ENCODE results near the gene RNF144A.

RNF144A gene

GRCh38 chr2:6982934-6983589, 65.8 kb downstream of the RNF144A start:
- no peak overlapping the region for H2AFZ ChIP-seq (ENCODE audit: insufficient read depth, low read length, poor library complexity)
- H2AK5ac ChIP-seq (ENCODE audit: low read length), result no peak overlapping the region
- H3K4me2 ChIP-seq (ENCODE audit: low read length), result no peak overlapping the region
- no peak overlapping the region for H3K27ac ChIP-seq (ENCODE audit: low read depth, low read length)
- H3K27me3 ChIP-seq (ENCODE audit: insufficient read depth, low read length), result no peaks in the 10 kb centered on the region
- no peak overlapping the region for H2BK12ac ChIP-seq (ENCODE audit: low read length)
- H2BK5ac ChIP-seq (ENCODE audit: low read depth, low read length, poor library complexity), result no peak overlapping the region
- H3K4me3 ChIP-seq (ENCODE audit: low read depth, low read length), result no peak overlapping the region
- peaks cover 0 to 5% of the 10 kb centered on the region in 2 experiments for H3K4me1 ChIP-seq (ENCODE audit: control insufficient read depth in 1 of 2, insufficient read depth in 2 of 2, low read length in 2 of 2)
- H3K9ac ChIP-seq (ENCODE audit: low read length), result no peak overlapping the region
- no peak overlapping the region for H4K12ac ChIP-seq (ENCODE audit: low read depth, low read length)
- DNase-seq, result no peak
- no CpG with 5 or more reads among the region's 6 CpGs for WGBS (ENCODE audit: extremely low coverage, insufficient coverage, insufficient read length)
- no peak overlapping the region for H3K4ac ChIP-seq (ENCODE audit: low read depth, low read length)
- H3K18ac ChIP-seq (ENCODE audit: low read length), result no peak overlapping the region
- no peak overlapping the region for H2BK120ac ChIP-seq (ENCODE audit: insufficient read depth, low read length, poor library complexity)
- H3K14ac ChIP-seq (ENCODE audit: low read length), result no peak overlapping the region
- H3K9me3 ChIP-seq (ENCODE audit: insufficient read depth, low read depth, low read length), result peaks cover 7% of the 10 kb centered on the region
- H3K23ac ChIP-seq (ENCODE audit: low read length), result no peak overlapping the region
- no peak overlapping the region for H4K8ac ChIP-seq (ENCODE audit: low read depth, low read length)
- H3K79me1 ChIP-seq (ENCODE audit: low read length), result no peaks in the 10 kb centered on the region
- H3K79me2 ChIP-seq (ENCODE audit: control insufficient read depth, insufficient read depth, low read length, poor library complexity), result no peaks in the 10 kb centered on the region
- H4K91ac ChIP-seq (ENCODE audit: low read depth, low read length), result no peak overlapping the region
- H3K36me3 ChIP-seq (ENCODE audit: control insufficient read depth in 1 of 2, insufficient read depth in 2 of 2, low read length in 2 of 2), result no peaks in the 10 kb centered on the region

DNA sequence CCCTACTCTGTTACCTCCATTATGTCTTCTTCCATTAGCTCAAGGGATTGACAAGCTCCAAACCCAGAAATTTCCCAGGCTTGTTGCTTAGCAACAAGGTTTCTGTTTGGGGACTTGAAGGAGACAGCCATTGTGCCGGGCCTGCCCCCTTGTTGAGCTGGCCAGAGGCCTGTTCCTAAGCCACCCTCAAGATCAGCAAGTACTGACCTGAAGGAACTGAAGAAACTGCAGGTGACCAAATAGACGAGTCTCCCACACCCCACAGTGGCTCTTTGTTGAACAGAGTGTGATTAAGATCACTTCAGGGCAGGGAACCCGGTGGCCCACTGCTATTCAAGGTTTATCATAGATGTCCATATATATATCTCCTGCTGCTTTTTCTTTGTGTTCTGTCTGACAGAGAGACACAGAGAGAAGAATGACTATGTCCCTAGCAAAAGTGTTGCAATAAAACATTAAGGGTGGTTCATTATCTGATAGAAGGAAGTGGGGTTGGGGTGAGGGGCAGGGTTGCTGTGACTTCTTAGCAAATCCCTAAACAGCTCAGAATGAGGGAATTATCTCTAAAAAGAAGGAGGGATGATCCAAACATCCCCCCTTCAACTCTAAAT, 69.2 kb downstream of the RNF144A start:
- no peaks in the 10 kb centered on the region for H3K36me3 ChIP-seq (ENCODE audit: control insufficient read depth in 1 of 2, insufficient read depth in 2 of 2, low read length in 2 of 2)
- H3K4me2 ChIP-seq (ENCODE audit: low read length), result no peak overlapping the region
- H3K4me3 ChIP-seq (ENCODE audit: low read depth, low read length), result no peak overlapping the region
- no peak for DNase-seq
- no peak overlapping the region for H2AK5ac ChIP-seq (ENCODE audit: low read length)
- no peak overlapping the region for H2BK5ac ChIP-seq (ENCODE audit: low read depth, low read length, poor library complexity)
- no peak overlapping the region for H2BK12ac ChIP-seq (ENCODE audit: low read length)
- no peaks in the 10 kb centered on the region for H3K27me3 ChIP-seq (ENCODE audit: insufficient read depth, low read length)
- H3K14ac ChIP-seq (ENCODE audit: low read length), result no peak overlapping the region
- WGBS (ENCODE audit: extremely low coverage, insufficient coverage, insufficient read length), result no CpG with 5 or more reads among the region's 3 CpGs
- no peak overlapping the region for H3K23ac ChIP-seq (ENCODE audit: low read length)
- H3K27ac ChIP-seq (ENCODE audit: low read depth, low read length), result no peak overlapping the region
- H3K9me3 ChIP-seq (ENCODE audit: insufficient read depth, low read depth, low read length), result no peaks in the 10 kb centered on the region
- no peaks in the 10 kb centered on the region for H3K79me2 ChIP-seq (ENCODE audit: control insufficient read depth, insufficient read depth, low read length, poor library complexity)
- H3K79me1 ChIP-seq (ENCODE audit: low read length), result no peaks in the 10 kb centered on the region
- H4K91ac ChIP-seq (ENCODE audit: low read depth, low read length), result no peak overlapping the region
- peaks cover 0 to 5% of the 10 kb centered on the region in 2 experiments for H3K4me1 ChIP-seq (ENCODE audit: control insufficient read depth in 1 of 2, insufficient read depth in 2 of 2, low read length in 2 of 2)
- H2BK120ac ChIP-seq (ENCODE audit: insufficient read depth, low read length, poor library complexity), result no peak overlapping the region
- no peak overlapping the region for H3K4ac ChIP-seq (ENCODE audit: low read depth, low read length)
- H3K18ac ChIP-seq (ENCODE audit: low read length), result no peak overlapping the region
- no peak overlapping the region for H3K9ac ChIP-seq (ENCODE audit: low read length)
- H4K8ac ChIP-seq (ENCODE audit: low read depth, low read length), result no peak overlapping the region
- H4K12ac ChIP-seq (ENCODE audit: low read depth, low read length), result no peak overlapping the region
- no peak overlapping the region for H2AFZ ChIP-seq (ENCODE audit: insufficient read depth, low read length, poor library complexity)

DNA sequence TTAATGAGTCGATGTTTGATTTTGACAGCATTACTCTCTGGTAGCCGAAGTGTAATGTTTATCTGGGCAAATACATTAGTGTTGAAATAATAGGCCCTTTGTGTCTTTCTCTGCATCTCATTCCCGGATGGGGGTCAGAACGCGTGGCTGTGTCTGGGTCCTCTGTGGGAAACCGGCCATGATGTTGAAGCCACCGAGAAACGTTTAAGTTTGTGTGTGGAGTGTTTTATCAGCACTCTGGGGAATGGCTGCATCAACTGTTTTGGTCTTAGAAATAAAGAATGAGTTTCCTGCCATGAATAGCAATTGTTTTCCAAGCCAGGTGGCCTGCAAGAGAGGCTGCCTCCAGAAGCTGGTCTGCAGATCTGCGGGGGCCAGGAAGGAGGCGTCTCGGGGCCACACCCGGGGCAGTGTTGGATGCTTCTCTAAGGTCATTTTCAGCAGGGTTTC, 69.7 kb downstream of the RNF144A start:
- Histone ChIP-seq H3K4me3 (ENCODE audit: low read depth, low read length) (no peak overlapping the region), H3K79me2 (ENCODE audit: control insufficient read depth, insufficient read depth, low read length, poor library complexity) (no peaks in the 10 kb centered on the region), H3K9ac (ENCODE audit: low read length) (no peak overlapping the region), H2BK120ac (ENCODE audit: insufficient read depth, low read length, poor library complexity) (no peak overlapping the region), H2BK5ac (ENCODE audit: low read depth, low read length, poor library complexity) (no peak overlapping the region), H3K4me1 (ENCODE audit: control insufficient read depth in 1 of 2, insufficient read depth in 2 of 2, low read length in 2 of 2) (peaks cover 0 to 5% of the 10 kb centered on the region in 2 experiments), H4K91ac (ENCODE audit: low read depth, low read length) (no peak overlapping the region), H4K8ac (ENCODE audit: low read depth, low read length) (no peak overlapping the region), H3K27ac (ENCODE audit: low read depth, low read length) (no peak overlapping the region), H3K79me1 (ENCODE audit: low read length) (no peaks in the 10 kb centered on the region), H3K4me2 (ENCODE audit: low read length) (no peak overlapping the region), H3K27me3 (ENCODE audit: insufficient read depth, low read length) (no peaks in the 10 kb centered on the region), H2AFZ (ENCODE audit: insufficient read depth, low read length, poor library complexity) (no peak overlapping the region), H3K36me3 (ENCODE audit: control insufficient read depth in 1 of 2, insufficient read depth in 2 of 2, low read length in 2 of 2) (no peaks in the 10 kb centered on the region), H4K12ac (ENCODE audit: low read depth, low read length) (no peak overlapping the region), H3K23ac (ENCODE audit: low read length) (no peak overlapping the region), H3K18ac (ENCODE audit: low read length) (no peak overlapping the region), H3K14ac (ENCODE audit: low read length) (no peak overlapping the region), H2AK5ac (ENCODE audit: low read length) (no peak overlapping the region), H2BK12ac (ENCODE audit: low read length) (no peak overlapping the region), H3K9me3 (ENCODE audit: insufficient read depth, low read depth, low read length) (no peaks in the 10 kb centered on the region), H3K4ac (ENCODE audit: low read depth, low read length) (no peak overlapping the region)
- no peak for DNase-seq
- no CpG with 5 or more reads among the region's 12 CpGs for WGBS (ENCODE audit: extremely low coverage, insufficient coverage, insufficient read length)

DNA sequence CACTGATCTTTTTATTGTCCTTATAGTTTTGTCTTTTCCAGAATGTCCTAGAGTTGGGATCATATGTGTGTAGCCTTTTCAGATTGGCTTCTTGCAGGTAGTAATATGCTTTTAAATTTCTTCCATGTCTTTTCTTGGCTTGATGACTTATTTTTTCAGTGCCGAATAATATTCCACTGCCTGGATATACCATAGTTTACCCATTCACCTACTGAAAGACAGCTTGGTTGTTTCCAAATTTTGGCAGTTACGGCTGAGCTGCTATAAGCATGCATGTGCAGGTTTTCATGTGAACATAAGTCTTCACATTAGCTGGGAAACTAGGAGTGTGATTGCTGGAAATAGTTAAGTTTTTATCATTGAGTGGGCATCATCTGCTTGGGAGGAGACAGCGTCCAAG, 73.7 kb downstream of the RNF144A start:
- Histone ChIP-seq H3K27ac (ENCODE audit: low read depth, low read length) (no peak overlapping the region), H3K18ac (ENCODE audit: low read length) (no peak overlapping the region), H2BK5ac (ENCODE audit: low read depth, low read length, poor library complexity) (no peak overlapping the region), H4K12ac (ENCODE audit: low read depth, low read length) (no peak overlapping the region), H4K8ac (ENCODE audit: low read depth, low read length) (no peak overlapping the region), H3K23ac (ENCODE audit: low read length) (no peak overlapping the region), H3K4ac (ENCODE audit: low read depth, low read length) (no peak overlapping the region), H3K9ac (ENCODE audit: low read length) (no peak overlapping the region), H3K79me2 (ENCODE audit: control insufficient read depth, insufficient read depth, low read length, poor library complexity) (no peaks in the 10 kb centered on the region), H3K4me2 (ENCODE audit: low read length) (no peak overlapping the region), H3K36me3 (ENCODE audit: control insufficient read depth in 1 of 2, insufficient read depth in 2 of 2, low read length in 2 of 2) (no peaks in the 10 kb centered on the region), H3K79me1 (ENCODE audit: low read length) (no peaks in the 10 kb centered on the region), H2AK5ac (ENCODE audit: low read length) (no peak overlapping the region), H3K9me3 (ENCODE audit: insufficient read depth, low read depth, low read length) (peaks cover 3% of the 10 kb centered on the region), H3K4me1 (ENCODE audit: control insufficient read depth in 1 of 2, insufficient read depth in 2 of 2, low read length in 2 of 2) (no peaks in the 10 kb centered on the region), H4K91ac (ENCODE audit: low read depth, low read length) (no peak overlapping the region), H3K27me3 (ENCODE audit: insufficient read depth, low read length) (no peaks in the 10 kb centered on the region), H2BK12ac (ENCODE audit: low read length) (no peak overlapping the region), H3K4me3 (ENCODE audit: low read depth, low read length) (no peak overlapping the region), H2BK120ac (ENCODE audit: insufficient read depth, low read length, poor library complexity) (no peak overlapping the region), H2AFZ (ENCODE audit: insufficient read depth, low read length, poor library complexity) (no peak overlapping the region), H3K14ac (ENCODE audit: low read length) (no peak overlapping the region)
- DNase-seq, result no peak
- no CpG with 5 or more reads among the region's 3 CpGs for WGBS (ENCODE audit: extremely low coverage, insufficient coverage, insufficient read length)
